Activated T-cell treated with anti-CD3 and anti-CD28 coated beads, Interleukin-2, amount 50 U/mL, for 24 hours (primary cell): ENCODE results near the gene HEPN1.

Experiments
- DNase-seq: peaks from one replicate; pipeline ENCODE4 v3.0.0-alpha.2; 2020
- H3K27ac Mint-ChIP-seq: 2 replicates; pipeline ENCODE4 v1.8.0; 2020; ENCODE audit warnings: mild to moderate bottlenecking, mixed read lengths
- H3K27me3 Mint-ChIP-seq: 2 replicates; pipeline ENCODE4 v1.8.0; 2020; ENCODE audit warnings: mixed read lengths
- H3K36me3 Mint-ChIP-seq: 2 replicates; pipeline ENCODE4 v1.8.0; 2020; ENCODE audit warnings: low read depth, mixed read lengths
- H3K4me1 Mint-ChIP-seq: 2 replicates; pipeline ENCODE4 v1.8.0; 2020; ENCODE audit warnings: low read depth, mixed read lengths
- H3K4me3 Mint-ChIP-seq: 2 replicates; pipeline ENCODE4 v1.8.0; 2020; ENCODE audit warnings: mild to moderate bottlenecking, moderate library complexity, mixed read lengths
- H3K9me3 Mint-ChIP-seq: 2 replicates; pipeline ENCODE4 v1.8.0; 2020; ENCODE audit warnings: mixed read lengths

HEPN1 gene

GRCh38 chr11:124902616-124903015 is 16.4 kb upstream of the HEPN1 start:
- Mint-ChIP-seq H3K27me3 (peaks cover 21% of the 10 kb centered on the region), H3K36me3 (no peaks in the 10 kb centered on the region), H3K4me3 (no peak overlapping the region), H3K4me1 (no peaks in the 10 kb centered on the region), H3K9me3 (no peaks in the 10 kb centered on the region), H3K27ac (no peak overlapping the region)
- DNase-seq, result no peak

GRCh38 chr11:124915541-124916369 is 3.3 kb upstream of the HEPN1 start:
- Mint-ChIP-seq H3K4me3 (no peak overlapping the region), H3K4me1 (peaks cover 2% of the 10 kb centered on the region), H3K9me3 (peaks cover 13% of the 10 kb centered on the region), H3K27ac (no peak overlapping the region), H3K36me3 (peaks cover 2% of the 10 kb centered on the region), H3K27me3 (peaks cover 3% of the 10 kb centered on the region)
- no peak for DNase-seq

GRCh38 chr11:124916370-124916710 is 2.7 kb upstream of the HEPN1 start:
- Mint-ChIP-seq H3K36me3 (peaks cover 2% of the 10 kb centered on the region), H3K27me3 (peaks cover 3% of the 10 kb centered on the region), H3K9me3 (peaks cover 11% of the 10 kb centered on the region), H3K4me1 (peaks cover 3% of the 10 kb centered on the region), H3K27ac (no peak overlapping the region), H3K4me3 (no peak overlapping the region)
- DNase-seq, result no peak

- DNase-seq, result no peak
- H3K27ac Mint-ChIP-seq, result no peak overlapping the region
- H3K27me3 Mint-ChIP-seq, result no peaks in the 10 kb centered on the region
- H3K9me3 Mint-ChIP-seq, result peaks cover 5% of the 10 kb centered on the region
- H3K4me1 Mint-ChIP-seq, result peaks cover 4% of the 10 kb centered on the region
- no peaks in the 10 kb centered on the region for H3K36me3 Mint-ChIP-seq
- H3K4me3 Mint-ChIP-seq, result no peak overlapping the region
These were observed 1.9 kb upstream of the HEPN1 start for GRCh38 chr11:124917115-124917637.

- H3K9me3 Mint-ChIP-seq, result no peaks in the 10 kb centered on the region
- no peak for DNase-seq
- H3K36me3 Mint-ChIP-seq, result no peaks in the 10 kb centered on the region
- no peak overlapping the region for H3K4me3 Mint-ChIP-seq
- no peak overlapping the region for H3K27ac Mint-ChIP-seq
- no peaks in the 10 kb centered on the region for H3K27me3 Mint-ChIP-seq
- peaks cover 17% of the 10 kb centered on the region for H3K4me1 Mint-ChIP-seq
These were observed 848 bp downstream of the HEPN1 start for GRCh38 chr11:124919898-124920297.

GRCh38 chr11:124920356-124920755 is 1.3 kb downstream of the HEPN1 start:
- H3K4me1 Mint-ChIP-seq, result peaks cover 17% of the 10 kb centered on the region
- peak overlapping the region; percentile 67 for H3K27ac Mint-ChIP-seq
- no peaks in the 10 kb centered on the region for H3K27me3 Mint-ChIP-seq
- no peak for DNase-seq
- no peaks in the 10 kb centered on the region for H3K36me3 Mint-ChIP-seq
- no peaks in the 10 kb centered on the region for H3K9me3 Mint-ChIP-seq
- H3K4me3 Mint-ChIP-seq, result peak overlapping the region; percentile 42

- peak overlapping the region; percentile 42 for H3K4me3 Mint-ChIP-seq
- no peaks in the 10 kb centered on the region for H3K36me3 Mint-ChIP-seq
- DNase-seq, result peak; percentile 86
- no peaks in the 10 kb centered on the region for H3K9me3 Mint-ChIP-seq
- H3K27ac Mint-ChIP-seq, result peak overlapping the region; percentile 67
- H3K27me3 Mint-ChIP-seq, result no peaks in the 10 kb centered on the region
- peaks cover 17% of the 10 kb centered on the region for H3K4me1 Mint-ChIP-seq
These were observed 2.0 kb downstream of the HEPN1 start for GRCh38 chr11:124920870-124921609.

- no peaks in the 10 kb centered on the region for H3K27me3 Mint-ChIP-seq
- H3K4me3 Mint-ChIP-seq, result no peak overlapping the region
- H3K36me3 Mint-ChIP-seq, result no peaks in the 10 kb centered on the region
- H3K27ac Mint-ChIP-seq, result no peak overlapping the region
- H3K9me3 Mint-ChIP-seq, result no peaks in the 10 kb centered on the region
- H3K4me1 Mint-ChIP-seq, result peaks cover 17% of the 10 kb centered on the region
- DNase-seq, result no peak
These were observed 3.8 kb downstream of the HEPN1 start for GRCh38 chr11:124922831-124923230.

- H3K4me3 Mint-ChIP-seq, result no peak overlapping the region
- no peaks in the 10 kb centered on the region for H3K9me3 Mint-ChIP-seq
- H3K36me3 Mint-ChIP-seq, result no peaks in the 10 kb centered on the region
- peaks cover 17% of the 10 kb centered on the region for H3K4me1 Mint-ChIP-seq
- H3K27me3 Mint-ChIP-seq, result no peaks in the 10 kb centered on the region
- no peak for DNase-seq
- no peak overlapping the region for H3K27ac Mint-ChIP-seq
These were observed 4.2 kb downstream of the HEPN1 start for GRCh38 chr11:124923296-124923695.

GRCh38 chr11:124928942-124929665 is 10.1 kb downstream of the HEPN1 start:
- no peaks in the 10 kb centered on the region for H3K36me3 Mint-ChIP-seq
- no peak for DNase-seq
- H3K9me3 Mint-ChIP-seq, result no peaks in the 10 kb centered on the region
- no peak overlapping the region for H3K27ac Mint-ChIP-seq
- no peaks in the 10 kb centered on the region for H3K27me3 Mint-ChIP-seq
- peaks cover 7% of the 10 kb centered on the region for H3K4me1 Mint-ChIP-seq
- H3K4me3 Mint-ChIP-seq, result no peak overlapping the region

- Mint-ChIP-seq H3K9me3 (no peaks in the 10 kb centered on the region), H3K4me3 (no peak overlapping the region), H3K27ac (peak overlapping the region; percentile 19), H3K27me3 (peaks cover 1% of the 10 kb centered on the region), H3K4me1 (peaks cover 7% of the 10 kb centered on the region), H3K36me3 (no peaks in the 10 kb centered on the region)
- DNase-seq, result no peak
These were observed 11.7 kb downstream of the HEPN1 start for GRCh38 chr11:124930799-124931198.

- Mint-ChIP-seq H3K4me3 (no peak overlapping the region), H3K27ac (no peak overlapping the region), H3K36me3 (no peaks in the 10 kb centered on the region), H3K27me3 (peaks cover 3% of the 10 kb centered on the region), H3K4me1 (peaks cover 7% of the 10 kb centered on the region), H3K9me3 (no peaks in the 10 kb centered on the region)
- DNase-seq, result no peak
These were observed 16.0 kb downstream of the HEPN1 start for GRCh38 chr11:124934862-124935547.

GRCh38 chr11:124935548-124936514 is 16.8 kb downstream of the HEPN1 start, which contains the start of gene HEPACAM:
Gene HEPACAM (minus strand): TSS chr11:124936047. CDS start chr11:124936006, 41 bp downstream.
- no peak within 1 kb of the TSS for H3K27ac Mint-ChIP-seq
- H3K4me1 Mint-ChIP-seq, result peaks cover 2% of the 10 kb centered on the region
- no peak for DNase-seq
- H3K9me3 Mint-ChIP-seq, result no peaks in the 10 kb centered on the region
- H3K36me3 Mint-ChIP-seq, result no peaks in the 10 kb centered on the region
- no peak within 1 kb of the TSS for H3K4me3 Mint-ChIP-seq
- H3K27me3 Mint-ChIP-seq, result peaks cover 3% of the 10 kb centered on the region
